ENCODE results near the gene ID3. TPM values are rescaled to one million over a fixed set of nuclear protein-coding genes. Genes with fewer than 3 reads are reported as not detected.

Gene ID3
- polyA plus RNA-seq, 1 of the 3 experiments (the other 2 are of a cell fraction): 504 TPM

DNA sequence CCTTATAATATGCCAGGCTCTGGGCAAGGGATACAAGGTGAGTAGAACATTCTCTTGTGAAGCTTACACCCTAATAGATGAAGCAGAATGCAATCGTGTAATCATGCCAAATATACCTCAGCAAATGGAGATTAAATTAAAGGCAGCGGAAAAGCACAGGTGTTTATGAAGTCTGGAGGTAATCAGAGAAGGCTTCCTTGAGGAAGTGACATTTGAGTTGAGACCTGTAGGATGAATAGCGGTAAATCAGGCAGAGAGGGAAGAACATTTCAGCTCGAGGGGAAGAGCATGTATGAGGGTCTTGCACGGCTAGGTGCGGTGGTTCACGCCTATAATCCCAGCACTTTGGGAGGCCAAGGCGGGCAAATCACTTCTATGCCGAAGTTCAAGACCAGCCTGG lies 41.7 kb downstream of the ID3 start:
- no peak overlapping the region for H3K4me3 ChIP-seq (ENCODE audit: low read depth in 2 of 2, low read length in 1 of 2)
- no peaks in the 10 kb centered on the region for H3K79me2 ChIP-seq (ENCODE audit: insufficient read depth)
- H3K9me3 ChIP-seq: no peaks in the 10 kb centered on the region
- no peaks in the 10 kb centered on the region for H3K27me3 ChIP-seq (ENCODE audit: insufficient read depth)
- no peaks in the 10 kb centered on the region for H3K4me1 ChIP-seq (ENCODE audit: control insufficient read depth in 1 of 2, insufficient read depth in 2 of 2, low read depth in 1 of 2, low read length in 1 of 2)
- no peaks in the 10 kb centered on the region for H3K9me2 ChIP-seq
- H3F3A ChIP-seq (replicated peaks; ENCODE audit: insufficient read depth): no peaks in the 10 kb centered on the region
- ChIA-PET POLR2A (no interaction called here), CTCF (interaction anchor here (29.7 kb wide), 1 partner anchor 20 kb away, joined by 503 read pairs; no protein-coding TSS in a partner anchor)
- H3K27ac ChIP-seq (ENCODE audit: low read depth in 2 of 2, low read length in 1 of 2): no peak overlapping the region
- no peak overlapping the region for H3K4me2 ChIP-seq
- 88% methylated on average over 9 of the region's 9 CpGs for WGBS (ENCODE audit: low lambda C conversion rate)
- H3K9ac ChIP-seq: no peak overlapping the region
- peaks cover 0 to 3% of the 10 kb centered on the region in 2 experiments for H3K36me3 ChIP-seq (replicated peaks in 1 of 2; ENCODE audit: control insufficient read depth in 1 of 2, insufficient read depth in 2 of 2, low read length in 1 of 2)
- no peak overlapping the region for H2AFZ ChIP-seq (ENCODE audit: low read depth)
- TF ChIP-seq, protein P1, sequence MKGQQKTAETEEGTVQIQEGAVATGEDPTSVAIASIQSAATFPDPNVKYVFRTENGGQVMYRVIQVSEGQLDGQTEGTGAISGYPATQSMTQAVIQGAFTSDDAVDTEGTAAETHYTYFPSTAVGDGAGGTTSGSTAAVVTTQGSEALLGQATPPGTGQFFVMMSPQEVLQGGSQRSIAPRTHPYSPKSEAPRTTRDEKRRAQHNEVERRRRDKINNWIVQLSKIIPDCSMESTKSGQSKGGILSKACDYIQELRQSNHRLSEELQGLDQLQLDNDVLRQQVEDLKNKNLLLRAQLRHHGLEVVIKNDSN (IDR thresholded peaks at IDR 0.05; ENCODE audit: borderline replicate concordance, low read depth): no peak
- no peak for TF ChIP-seq EZH2phosphoT487 (IDR thresholded peaks at IDR 0.05; ENCODE audit: borderline replicate concordance, low read depth)
- no peak for TF ChIP-seq NRF1 (IDR thresholded peaks at IDR 0.05; ENCODE audit: low read depth, low read length)
- TF ChIP-seq, protein P2, sequence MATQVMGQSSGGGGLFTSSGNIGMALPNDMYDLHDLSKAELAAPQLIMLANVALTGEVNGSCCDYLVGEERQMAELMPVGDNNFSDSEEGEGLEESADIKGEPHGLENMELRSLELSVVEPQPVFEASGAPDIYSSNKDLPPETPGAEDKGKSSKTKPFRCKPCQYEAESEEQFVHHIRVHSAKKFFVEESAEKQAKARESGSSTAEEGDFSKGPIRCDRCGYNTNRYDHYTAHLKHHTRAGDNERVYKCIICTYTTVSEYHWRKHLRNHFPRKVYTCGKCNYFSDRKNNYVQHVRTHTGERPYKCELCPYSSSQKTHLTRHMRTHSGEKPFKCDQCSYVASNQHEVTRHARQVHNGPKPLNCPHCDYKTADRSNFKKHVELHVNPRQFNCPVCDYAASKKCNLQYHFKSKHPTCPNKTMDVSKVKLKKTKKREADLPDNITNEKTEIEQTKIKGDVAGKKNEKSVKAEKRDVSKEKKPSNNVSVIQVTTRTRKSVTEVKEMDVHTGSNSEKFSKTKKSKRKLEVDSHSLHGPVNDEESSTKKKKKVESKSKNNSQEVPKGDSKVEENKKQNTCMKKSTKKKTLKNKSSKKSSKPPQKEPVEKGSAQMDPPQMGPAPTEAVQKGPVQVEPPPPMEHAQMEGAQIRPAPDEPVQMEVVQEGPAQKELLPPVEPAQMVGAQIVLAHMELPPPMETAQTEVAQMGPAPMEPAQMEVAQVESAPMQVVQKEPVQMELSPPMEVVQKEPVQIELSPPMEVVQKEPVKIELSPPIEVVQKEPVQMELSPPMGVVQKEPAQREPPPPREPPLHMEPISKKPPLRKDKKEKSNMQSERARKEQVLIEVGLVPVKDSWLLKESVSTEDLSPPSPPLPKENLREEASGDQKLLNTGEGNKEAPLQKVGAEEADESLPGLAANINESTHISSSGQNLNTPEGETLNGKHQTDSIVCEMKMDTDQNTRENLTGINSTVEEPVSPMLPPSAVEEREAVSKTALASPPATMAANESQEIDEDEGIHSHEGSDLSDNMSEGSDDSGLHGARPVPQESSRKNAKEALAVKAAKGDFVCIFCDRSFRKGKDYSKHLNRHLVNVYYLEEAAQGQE (IDR thresholded peaks at IDR 0.05; ENCODE audit: low read depth, low read length): no peak
- no peak for TF ChIP-seq JUND (IDR thresholded peaks at IDR 0.05)
- no peaks in the 10 kb centered on the region for H4K20me1 ChIP-seq (ENCODE audit: insufficient read depth)
- no peak for DNase-seq

DNA sequence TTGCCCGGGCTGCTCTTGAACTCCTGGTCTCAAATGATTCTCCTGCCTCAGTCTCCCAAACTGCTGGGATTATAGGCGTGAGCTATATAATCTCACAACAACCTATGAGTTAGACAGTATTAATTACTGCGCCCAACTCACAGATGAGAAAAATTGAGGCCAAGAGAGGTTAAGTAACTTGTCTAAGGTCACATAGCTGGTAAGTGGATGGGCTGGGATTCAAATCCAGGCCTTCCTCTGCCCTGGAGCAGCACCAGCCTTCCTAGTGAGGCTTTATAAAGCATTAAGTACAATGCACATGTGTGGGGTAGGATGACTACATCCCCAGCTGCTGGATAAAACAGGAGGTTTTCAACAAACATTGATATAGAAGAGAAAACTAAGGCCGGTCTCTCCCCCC lies 43.4 kb downstream of the ID3 start:
- TF ChIP-seq YY1 (IDR thresholded peaks at IDR 0.05; ENCODE audit: low read depth) (no peak), NRF1 (IDR thresholded peaks at IDR 0.05; ENCODE audit: low read depth, low read length) (no peak), FOXM1 (IDR thresholded peaks at IDR 0.05; ENCODE audit: low read depth) (no peak), GATA2 (CRISPR knock-in tag; IDR thresholded peaks at IDR 0.05) (no peak), RAD21 (IDR thresholded peaks at IDR 0.05; ENCODE audit: low read length) (no peak), MEF2A (IDR thresholded peaks at IDR 0.05; ENCODE audit: borderline replicate concordance, low read depth) (no peak), SMC3 (IDR thresholded peaks at IDR 0.05; ENCODE audit: low read depth, low read length) (no peak), TEAD4 (IDR thresholded peaks at IDR 0.05; ENCODE audit: borderline replicate concordance, insufficient read depth) (no peak), ELF1 (IDR thresholded peaks at IDR 0.05) (no peak), MXI1 (IDR thresholded peaks at IDR 0.05; ENCODE audit: low read depth, low read length) (no peak)
- TF ChIP-seq, protein P1 (IDR thresholded peaks at IDR 0.05; ENCODE audit: borderline replicate concordance, low read depth): no peak
- TF ChIP-seq, protein P3, sequence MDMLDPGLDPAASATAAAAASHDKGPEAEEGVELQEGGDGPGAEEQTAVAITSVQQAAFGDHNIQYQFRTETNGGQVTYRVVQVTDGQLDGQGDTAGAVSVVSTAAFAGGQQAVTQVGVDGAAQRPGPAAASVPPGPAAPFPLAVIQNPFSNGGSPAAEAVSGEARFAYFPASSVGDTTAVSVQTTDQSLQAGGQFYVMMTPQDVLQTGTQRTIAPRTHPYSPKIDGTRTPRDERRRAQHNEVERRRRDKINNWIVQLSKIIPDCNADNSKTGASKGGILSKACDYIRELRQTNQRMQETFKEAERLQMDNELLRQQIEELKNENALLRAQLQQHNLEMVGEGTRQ (IDR thresholded peaks at IDR 0.05; ENCODE audit: borderline replicate concordance, low read depth, low read length): no peak
- POLR2A ChIA-PET: no interaction called here
- H4K20me1 ChIP-seq (ENCODE audit: insufficient read depth): no peaks in the 10 kb centered on the region
- H3K27me3 ChIP-seq (ENCODE audit: insufficient read depth): no peaks in the 10 kb centered on the region
- H3K9me2 ChIP-seq: no peaks in the 10 kb centered on the region
- no peak overlapping the region for H3K4me2 ChIP-seq
- no peak for DNase-seq
- H3K4me1 ChIP-seq (ENCODE audit: control insufficient read depth in 1 of 2, insufficient read depth in 2 of 2, low read depth in 1 of 2, low read length in 1 of 2): no peaks in the 10 kb centered on the region
- no peak overlapping the region for H3K4me3 ChIP-seq (ENCODE audit: low read depth in 2 of 2, low read length in 1 of 2)
- H3K9me3 ChIP-seq: no peaks in the 10 kb centered on the region
- CTCF ChIA-PET: interaction anchor here (1.6 to 29.7 kb wide), 2 partner anchors 18 to 121 kb away, joined by 3 to 503 read pairs; no protein-coding TSS in a partner anchor
- H3K79me2 ChIP-seq (ENCODE audit: insufficient read depth): no peaks in the 10 kb centered on the region
- no peaks in the 10 kb centered on the region for H3F3A ChIP-seq (replicated peaks; ENCODE audit: insufficient read depth)
- no peak overlapping the region for H3K27ac ChIP-seq (ENCODE audit: low read depth in 2 of 2, low read length in 1 of 2)
- H3K9ac ChIP-seq: no peak overlapping the region
- WGBS (ENCODE audit: low lambda C conversion rate): 89% methylated on average over 4 of the region's 4 CpGs
- no peak overlapping the region for H2AFZ ChIP-seq (ENCODE audit: low read depth)
- H3K36me3 ChIP-seq (replicated peaks in 1 of 2; ENCODE audit: control insufficient read depth in 1 of 2, insufficient read depth in 2 of 2, low read length in 1 of 2): peaks cover 0 to 3% of the 10 kb centered on the region in 2 experiments
